ENCODE results near the gene BRD3OS. TPM values are rescaled to one million over a fixed set of nuclear protein-coding genes. Genes with fewer than 3 reads are reported as not detected.

Gene BRD3OS
- total RNA-seq, 1 donor from 2014 or later = 20.2 TPM

- H4K20me1 ChIP-seq (ENCODE audit: insufficient read depth, low read length) = peaks cover 77% of the 10 kb centered on the region
- TF ChIP-seq CTCF (IDR thresholded peaks at IDR 0.05; ENCODE audit: insufficient read depth, low read depth, low read length) = no peak
- TF ChIP-seq EZH2 (IDR thresholded peaks at IDR 0.05; ENCODE audit: insufficient read depth, low read length) = no peak
- H3K9me3 ChIP-seq (ENCODE audit: insufficient read depth, low read depth, low read length) = no peaks in the 10 kb centered on the region
- H3K4me2 ChIP-seq (ENCODE audit: low read length) = no peak overlapping the region
- peaks cover 5% of the 10 kb centered on the region for H3K36me3 Mint-ChIP-seq (ENCODE audit: low read depth, unreplicated experiment)
- no peak overlapping the region for H3K4me3 ChIP-seq (ENCODE audit: insufficient read depth, low read depth, low read length)
- DNase-seq (ENCODE audit: low read depth) (no peak), FAIRE-seq (no peak)
- peaks cover 5% of the 10 kb centered on the region for H3K4me1 Mint-ChIP-seq (ENCODE audit: low read depth, unreplicated experiment)
- no peak overlapping the region for H3K9ac ChIP-seq (ENCODE audit: low read length)
- H3K27me3 Mint-ChIP-seq (ENCODE audit: low read depth, unreplicated experiment) = no peaks in the 10 kb centered on the region
- H2AFZ ChIP-seq (ENCODE audit: low read depth, low read length) = no peak overlapping the region
- H3K4me3 Mint-ChIP-seq (ENCODE audit: unreplicated experiment) = no peak overlapping the region
- peaks cover 3% of the 10 kb centered on the region for H3K36me3 ChIP-seq (ENCODE audit: insufficient read depth, low read length)
- no peak overlapping the region for H3K27ac ChIP-seq (ENCODE audit: low read depth, low read length)
- no peaks in the 10 kb centered on the region for H3K27me3 ChIP-seq (ENCODE audit: insufficient read depth, low read length)
- H3K9me3 Mint-ChIP-seq (ENCODE audit: unreplicated experiment) = no peaks in the 10 kb centered on the region
- no peak overlapping the region for H3K27ac Mint-ChIP-seq (ENCODE audit: unreplicated experiment)
- H3K4me1 ChIP-seq (ENCODE audit: insufficient read depth, low read length) = peaks cover 23% of the 10 kb centered on the region
- H3K79me2 ChIP-seq (ENCODE audit: insufficient read depth, low read length) = peaks cover 51% of the 10 kb centered on the region
Observed at GRCh38 chr9:134052941-134053340, 27.7 kb downstream of the BRD3OS start.

DNA sequence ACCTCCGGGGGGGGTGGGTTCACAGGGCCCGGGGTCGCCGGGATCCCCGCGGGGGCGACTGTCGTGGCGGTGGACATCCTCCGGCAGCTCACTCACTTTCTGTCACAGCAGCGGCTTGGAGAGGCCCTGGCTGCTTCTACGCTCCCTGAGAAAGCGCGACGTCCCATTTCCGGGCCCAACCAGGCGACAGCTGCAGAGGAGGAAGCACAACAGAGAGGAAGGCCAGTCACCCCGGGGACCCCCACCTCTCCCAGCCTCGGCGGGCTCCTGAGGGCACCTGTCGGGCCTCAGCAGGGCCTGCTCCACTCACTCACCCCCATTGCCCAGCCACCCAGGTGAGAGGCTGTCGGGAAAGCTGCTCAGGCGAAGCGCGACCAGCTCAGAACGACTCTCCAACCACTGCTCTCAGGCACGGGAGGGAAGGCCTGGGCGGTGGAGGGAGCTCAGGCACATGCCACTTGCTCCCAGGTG lies 28.2 kb downstream of the BRD3OS start:
- Histone ChIP-seq H2AFZ (ENCODE audit: low read depth, low read length) (no peak overlapping the region), H3K9ac (ENCODE audit: low read length) (no peak overlapping the region), H3K36me3 (ENCODE audit: insufficient read depth, low read length) (peaks cover 3% of the 10 kb centered on the region), H3K9me3 (ENCODE audit: insufficient read depth, low read depth, low read length) (no peaks in the 10 kb centered on the region), H3K4me3 (ENCODE audit: insufficient read depth, low read depth, low read length) (no peak overlapping the region), H3K27me3 (ENCODE audit: insufficient read depth, low read length) (no peaks in the 10 kb centered on the region), H3K79me2 (ENCODE audit: insufficient read depth, low read length) (peaks cover 56% of the 10 kb centered on the region), H3K4me2 (ENCODE audit: low read length) (no peak overlapping the region), H3K4me1 (ENCODE audit: insufficient read depth, low read length) (peaks cover 28% of the 10 kb centered on the region), H3K27ac (ENCODE audit: low read depth, low read length) (no peak overlapping the region), H4K20me1 (ENCODE audit: insufficient read depth, low read length) (peaks cover 82% of the 10 kb centered on the region)
- Mint-ChIP-seq H3K4me3 (ENCODE audit: unreplicated experiment) (no peak overlapping the region), H3K27me3 (ENCODE audit: low read depth, unreplicated experiment) (no peaks in the 10 kb centered on the region), H3K4me1 (ENCODE audit: low read depth, unreplicated experiment) (peaks cover 7% of the 10 kb centered on the region), H3K36me3 (ENCODE audit: low read depth, unreplicated experiment) (peaks cover 5% of the 10 kb centered on the region), H3K9me3 (ENCODE audit: unreplicated experiment) (no peaks in the 10 kb centered on the region), H3K27ac (ENCODE audit: unreplicated experiment) (no peak overlapping the region)
- DNase-seq (ENCODE audit: low read depth) (no peak), FAIRE-seq (no peak)
- TF ChIP-seq EZH2 (IDR thresholded peaks at IDR 0.05; ENCODE audit: insufficient read depth, low read length) (no peak), CTCF (IDR thresholded peaks at IDR 0.05; ENCODE audit: insufficient read depth, low read depth, low read length) (no peak)

- Histone ChIP-seq H3K27me3 (ENCODE audit: insufficient read depth, low read length) (no peaks in the 10 kb centered on the region), H3K79me2 (ENCODE audit: insufficient read depth, low read length) (peaks cover 63% of the 10 kb centered on the region), H3K4me3 (ENCODE audit: insufficient read depth, low read depth, low read length) (no peak overlapping the region), H4K20me1 (ENCODE audit: insufficient read depth, low read length) (peaks cover 83% of the 10 kb centered on the region), H2AFZ (ENCODE audit: low read depth, low read length) (no peak overlapping the region), H3K36me3 (ENCODE audit: insufficient read depth, low read length) (no peaks in the 10 kb centered on the region), H3K4me2 (ENCODE audit: low read length) (no peak overlapping the region), H3K9ac (ENCODE audit: low read length) (no peak overlapping the region), H3K9me3 (ENCODE audit: insufficient read depth, low read depth, low read length) (no peaks in the 10 kb centered on the region), H3K27ac (ENCODE audit: low read depth, low read length) (no peak overlapping the region), H3K4me1 (ENCODE audit: insufficient read depth, low read length) (peaks cover 35% of the 10 kb centered on the region)
- Mint-ChIP-seq H3K9me3 (ENCODE audit: unreplicated experiment) (no peaks in the 10 kb centered on the region), H3K4me1 (ENCODE audit: low read depth, unreplicated experiment) (peaks cover 8% of the 10 kb centered on the region), H3K36me3 (ENCODE audit: low read depth, unreplicated experiment) (peaks cover 7% of the 10 kb centered on the region), H3K4me3 (ENCODE audit: unreplicated experiment) (no peak overlapping the region), H3K27ac (ENCODE audit: unreplicated experiment) (no peak overlapping the region), H3K27me3 (ENCODE audit: low read depth, unreplicated experiment) (no peaks in the 10 kb centered on the region)
- TF ChIP-seq EZH2 (IDR thresholded peaks at IDR 0.05; ENCODE audit: insufficient read depth, low read length) (no peak), CTCF (IDR thresholded peaks at IDR 0.05; ENCODE audit: insufficient read depth, low read depth, low read length) (no peak)
- FAIRE-seq = no peak
- DNase-seq (ENCODE audit: low read depth) = no peak
Observed at GRCh38 chr9:134053941-134054761, 28.9 kb downstream of the BRD3OS start.

Measured in astrocyte (in vitro differentiated cells and primary cell).